Liver (tissue), 9 donors: ENCODE measurements around the gene ACTN4. TPM values are rescaled to one million over a fixed set of nuclear protein-coding genes. Genes with fewer than 3 reads are reported as not detected.

Experiments used
- DNase-seq: peaks from one replicate; pipeline ENCODE4 v3.0.0-alpha.2; 2017; ENCODE audit warnings: low spot score
- H3K27ac ChIP-seq, 2 donors: one replicate each; pipeline ENCODE4 v1.7.0; 2013; ENCODE audit warnings: inconsistent platforms in 2 of 2, low read length in 2 of 2, control low read depth in 1 of 2, low read depth in 1 of 2, mild to moderate bottlenecking in 1 of 2
- H3K27me3 ChIP-seq, 4 donors: one replicate each; pipeline versions ENCODE4 v1.6.1 to v1.7.0; 2013; ENCODE audit warnings: low read length in 3 of 4, inconsistent platforms in 1 of 4, mild to moderate bottlenecking in 1 of 4, moderate library complexity in 1 of 4; ENCODE audit not compliant: control insufficient read depth in 4 of 4, insufficient read depth in 4 of 4
- H3K36me3 ChIP-seq, 4 donors: one replicate each; pipeline versions ENCODE4 v1.6.1 to v1.7.0; 2013; ENCODE audit warnings: low read length in 3 of 4, mild to moderate bottlenecking in 3 of 4, low read depth in 1 of 4, moderate library complexity in 1 of 4; ENCODE audit not compliant: control insufficient read depth in 4 of 4, insufficient read depth in 3 of 4
- H3K4me1 ChIP-seq, 4 donors: one replicate each; pipeline versions ENCODE4 v1.6.1 to v1.7.0; 2013; ENCODE audit warnings: low read length in 3 of 4, mild to moderate bottlenecking in 3 of 4, moderate library complexity in 1 of 4; ENCODE audit not compliant: control insufficient read depth in 4 of 4, insufficient read depth in 4 of 4
- H3K4me3 ChIP-seq, 3 donors: one replicate each; pipeline versions ENCODE4 v1.6.1 to v1.7.0; 2013; ENCODE audit warnings: low read length in 3 of 3, control low read depth in 1 of 3, low read depth in 1 of 3, mild to moderate bottlenecking in 1 of 3
- H3K9ac ChIP-seq, 2 donors: one replicate each; pipeline ENCODE4 v1.7.0; 2013; ENCODE audit warnings: low read length in 2 of 2, mild to moderate bottlenecking in 2 of 2, moderate library complexity in 2 of 2, control low read depth in 1 of 2, low read depth in 1 of 2
- H3K9me3 ChIP-seq, 4 donors: one replicate each; pipeline versions ENCODE4 v1.6.1 to v1.7.0; 2013; ENCODE audit warnings: low read length in 3 of 4; ENCODE audit not compliant: control insufficient read depth in 4 of 4
- FOXA2 ChIP-seq: IDR thresholded peaks from 2 replicates; pipeline ENCODE4 v1.6.1; 2016; ENCODE audit warnings: antibody characterized with exemption
- GABPA ChIP-seq, 2 donors: IDR thresholded peaks in 1 of 2; conservative IDR thresholded peaks in 1 of 2; 2 replicates each; pipeline ENCODE4 v1.6.1; 2016; ENCODE audit warnings: antibody characterized with exemption in 2 of 2, mild to moderate bottlenecking in 1 of 2, moderate library complexity in 1 of 2
- NR2F2 ChIP-seq: IDR thresholded peaks from 2 replicates; pipeline ENCODE4 v1.6.1; 2016; ENCODE audit warnings: antibody characterized with exemption
- RAD21 ChIP-seq, 2 donors: IDR thresholded peaks; 2 replicates each; pipeline ENCODE4 v1.6.1; 2016; ENCODE audit warnings: antibody characterized with exemption in 2 of 2, mild to moderate bottlenecking in 2 of 2
- RXRA ChIP-seq, 2 donors: IDR thresholded peaks; 2 replicates each; pipeline ENCODE4 v1.6.1; 2017 to 2018; ENCODE audit warnings: antibody characterized with exemption in 2 of 2, mild to moderate bottlenecking in 1 of 2
- TAF1 ChIP-seq: conservative IDR thresholded peaks from 2 replicates; pipeline ENCODE4 v1.6.1; 2016; ENCODE audit warnings: antibody characterized with exemption, mild to moderate bottlenecking
- YY1 ChIP-seq: IDR thresholded peaks from 2 replicates; pipeline ENCODE4 v1.6.1; 2016; ENCODE audit warnings: antibody characterized with exemption, mild to moderate bottlenecking
- WGBS: extraction: QIAGEN DNeasy Blood & Tissue Kit; methylation state at CpG from one replicate; pipeline ENCODE4 v1.1.7; 2013; 5-methylcytosine and 5-hydroxymethylcytosine counted together
- polyA plus RNA-seq, 2 donors: library from polyadenylated mRNA; stranded (reverse) in 1 of 2; unstranded in 1 of 2; fragments of 200-250 nt in 1 of 2; fragments of >200 nt in 1 of 2; fragmentation: Nextera tagmentation in 1 of 2; extraction: Ambion mirVana in 1 of 2; gene quantifications; one replicate each; pipeline versions ENCODE4 v1.2.1 to v1.2.3, GENCODE V29; 2013 to 2015
- total RNA-seq, 2 donors: library from RNA; depleted of rRNA; stranded (reverse); fragments of >200 nt; gene quantifications; one replicate each; pipeline ENCODE4 v1.2.3, GENCODE V29; 2014
- TF ChIP-seq, protein P1 (sequence below): IDR thresholded peaks from 2 replicates; pipeline ENCODE4 v1.6.1; 2016; ENCODE audit warnings: antibody characterized with exemption
- TF ChIP-seq, protein P2 (sequence below): IDR thresholded peaks from 2 replicates; pipeline ENCODE4 v1.6.1; 2016; ENCODE audit warnings: antibody characterized with exemption, mild to moderate bottlenecking
- TF ChIP-seq, protein P3 (sequence below): fragments of 150-350 bp; IDR thresholded peaks from 2 replicates; pipeline ENCODE4 v1.5.1; 2017; ENCODE audit warnings: improper control_type of control experiment, low read depth, low read length; ENCODE audit not compliant: missing input control
- donor health status: healthy.
- donor health status: healthy.
- donor health status: healthy.
- donor health status: healthy.
- donor health status: healthy.

ACTN4 gene
- total and polyA plus RNA-seq, 4 donors = 35.4 to 164 (median 98.7) TPM

DNA sequence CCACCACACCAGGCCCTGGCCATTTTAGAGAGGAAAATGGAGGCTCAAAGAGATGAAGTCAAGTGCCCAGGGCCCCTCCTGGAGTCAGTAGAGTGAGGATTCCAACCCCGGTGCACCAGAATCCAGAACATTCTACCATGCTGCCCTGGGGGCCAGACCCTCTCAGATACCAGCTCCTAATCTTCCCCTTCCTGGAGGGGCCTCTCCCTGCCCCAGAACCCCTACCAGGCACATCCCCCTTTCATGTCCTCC lies 85.7 kb downstream of the ACTN4 start:
- no peak for DNase-seq
- peak overlapping the region; percentile 69 to 70 for H3K27ac ChIP-seq
- no peak overlapping the region for H3K9ac ChIP-seq
- TF ChIP-seq, protein P1, sequence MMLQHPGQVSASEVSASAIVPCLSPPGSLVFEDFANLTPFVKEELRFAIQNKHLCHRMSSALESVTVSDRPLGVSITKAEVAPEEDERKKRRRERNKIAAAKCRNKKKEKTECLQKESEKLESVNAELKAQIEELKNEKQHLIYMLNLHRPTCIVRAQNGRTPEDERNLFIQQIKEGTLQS = no peak
- TF ChIP-seq RAD21 (IDR thresholded peaks at IDR 0.05) (no peak), RXRA (IDR thresholded peaks at IDR 0.05) (no peak), GABPA (IDR thresholded peaks at IDR 0.05 in 1 of 2, conservative IDR thresholded peaks at IDR 0.05 in 1 of 2) (no peak), FOXA2 (no peak)
- no peak overlapping the region for H3K4me3 ChIP-seq
- H3K27me3 ChIP-seq = no peaks in the 10 kb centered on the region
- 97% methylated on average over 1 of the region's 1 CpG for WGBS
- H3K9me3 ChIP-seq = no peaks in the 10 kb centered on the region
- peaks cover 3 to 38% (median 18%) of the 10 kb centered on the region in 4 donors for H3K4me1 ChIP-seq
- H3K36me3 ChIP-seq = peaks cover 0 to 6% (median 5%) of the 10 kb centered on the region in 4 donors

DNA sequence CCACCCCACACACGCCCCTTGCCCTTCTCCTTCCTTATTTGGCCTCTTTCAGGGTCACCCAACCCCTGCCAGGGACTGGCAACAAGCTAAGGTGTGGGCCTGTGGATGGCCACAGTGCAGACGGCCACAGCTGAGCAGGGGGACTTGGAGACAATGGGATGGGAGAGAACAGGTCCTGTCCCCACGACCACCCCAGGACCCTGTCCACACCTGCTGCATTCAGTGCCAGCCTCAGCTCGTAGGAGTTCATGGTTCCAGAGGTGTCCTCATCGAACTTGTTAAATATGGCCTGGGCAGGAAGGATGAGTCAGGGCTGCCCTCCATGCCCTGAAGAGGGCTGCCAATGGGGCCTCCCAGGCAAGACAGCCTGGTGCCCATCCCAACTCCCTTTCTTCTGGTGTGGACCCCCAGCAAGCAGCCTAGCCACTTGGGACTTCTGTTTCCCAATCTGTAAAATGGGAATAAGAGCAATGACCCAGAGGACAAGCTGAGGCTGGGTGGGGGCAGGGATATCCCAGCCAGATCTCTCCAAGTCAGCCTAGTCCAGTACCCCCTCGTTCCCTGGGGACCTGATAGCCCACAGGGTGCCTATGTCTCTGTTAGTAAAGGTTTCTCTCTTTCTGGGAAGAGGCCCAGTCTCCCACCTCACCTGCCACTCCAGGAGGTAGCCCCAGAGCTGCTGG lies 86.2 kb downstream of the ACTN4 start:
- 77% methylated on average over 6 of the region's 6 CpGs for WGBS
- H3K36me3 ChIP-seq = peaks cover 0 to 6% (median 5%) of the 10 kb centered on the region in 4 donors
- no peak overlapping the region for H3K4me3 ChIP-seq
- H3K9me3 ChIP-seq = no peaks in the 10 kb centered on the region
- no peaks in the 10 kb centered on the region for H3K27me3 ChIP-seq
- H3K9ac ChIP-seq = no peak overlapping the region
- peaks cover 3 to 36% (median 18%) of the 10 kb centered on the region in 4 donors for H3K4me1 ChIP-seq
- TF ChIP-seq RXRA (IDR thresholded peaks at IDR 0.05) (peak; percentile 49 to 51), TAF1 (no peak)
- DNase-seq = no peak
- peak overlapping the region; percentile 69 to 70 for H3K27ac ChIP-seq

DNA sequence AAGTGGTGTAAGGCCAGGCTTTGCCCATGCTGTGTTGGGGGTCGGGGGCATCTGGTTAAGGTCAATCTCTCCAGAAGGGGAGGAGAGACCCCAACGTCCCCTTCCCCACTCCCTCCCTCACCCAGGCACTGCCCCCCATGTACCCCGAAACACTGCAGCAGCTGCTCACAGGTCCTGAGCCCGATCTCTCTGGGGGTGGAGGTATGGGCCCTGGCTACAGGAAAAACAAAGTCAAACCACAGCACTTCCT lies 86.7 kb downstream of the ACTN4 start:
- no peak for DNase-seq
- Histone ChIP-seq H3K27ac (peak overlapping the region; percentile 69 to 70), H3K9ac (no peak overlapping the region), H3K9me3 (no peaks in the 10 kb centered on the region), H3K4me1 (peaks cover 3 to 31% (median 17%) of the 10 kb centered on the region in 4 donors), H3K36me3 (peaks cover 0 to 6% (median 5%) of the 10 kb centered on the region in 4 donors), H3K27me3 (no peaks in the 10 kb centered on the region), H3K4me3 (no peak overlapping the region)
- WGBS = 64% methylated on average over 4 of the region's 4 CpGs
- TF ChIP-seq, protein P1 = no peak
- TF ChIP-seq NR2F2 (no peak), YY1 (no peak)
- TF ChIP-seq, protein P2, sequence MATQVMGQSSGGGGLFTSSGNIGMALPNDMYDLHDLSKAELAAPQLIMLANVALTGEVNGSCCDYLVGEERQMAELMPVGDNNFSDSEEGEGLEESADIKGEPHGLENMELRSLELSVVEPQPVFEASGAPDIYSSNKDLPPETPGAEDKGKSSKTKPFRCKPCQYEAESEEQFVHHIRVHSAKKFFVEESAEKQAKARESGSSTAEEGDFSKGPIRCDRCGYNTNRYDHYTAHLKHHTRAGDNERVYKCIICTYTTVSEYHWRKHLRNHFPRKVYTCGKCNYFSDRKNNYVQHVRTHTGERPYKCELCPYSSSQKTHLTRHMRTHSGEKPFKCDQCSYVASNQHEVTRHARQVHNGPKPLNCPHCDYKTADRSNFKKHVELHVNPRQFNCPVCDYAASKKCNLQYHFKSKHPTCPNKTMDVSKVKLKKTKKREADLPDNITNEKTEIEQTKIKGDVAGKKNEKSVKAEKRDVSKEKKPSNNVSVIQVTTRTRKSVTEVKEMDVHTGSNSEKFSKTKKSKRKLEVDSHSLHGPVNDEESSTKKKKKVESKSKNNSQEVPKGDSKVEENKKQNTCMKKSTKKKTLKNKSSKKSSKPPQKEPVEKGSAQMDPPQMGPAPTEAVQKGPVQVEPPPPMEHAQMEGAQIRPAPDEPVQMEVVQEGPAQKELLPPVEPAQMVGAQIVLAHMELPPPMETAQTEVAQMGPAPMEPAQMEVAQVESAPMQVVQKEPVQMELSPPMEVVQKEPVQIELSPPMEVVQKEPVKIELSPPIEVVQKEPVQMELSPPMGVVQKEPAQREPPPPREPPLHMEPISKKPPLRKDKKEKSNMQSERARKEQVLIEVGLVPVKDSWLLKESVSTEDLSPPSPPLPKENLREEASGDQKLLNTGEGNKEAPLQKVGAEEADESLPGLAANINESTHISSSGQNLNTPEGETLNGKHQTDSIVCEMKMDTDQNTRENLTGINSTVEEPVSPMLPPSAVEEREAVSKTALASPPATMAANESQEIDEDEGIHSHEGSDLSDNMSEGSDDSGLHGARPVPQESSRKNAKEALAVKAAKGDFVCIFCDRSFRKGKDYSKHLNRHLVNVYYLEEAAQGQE = no peak
- TF ChIP-seq, protein P3, sequence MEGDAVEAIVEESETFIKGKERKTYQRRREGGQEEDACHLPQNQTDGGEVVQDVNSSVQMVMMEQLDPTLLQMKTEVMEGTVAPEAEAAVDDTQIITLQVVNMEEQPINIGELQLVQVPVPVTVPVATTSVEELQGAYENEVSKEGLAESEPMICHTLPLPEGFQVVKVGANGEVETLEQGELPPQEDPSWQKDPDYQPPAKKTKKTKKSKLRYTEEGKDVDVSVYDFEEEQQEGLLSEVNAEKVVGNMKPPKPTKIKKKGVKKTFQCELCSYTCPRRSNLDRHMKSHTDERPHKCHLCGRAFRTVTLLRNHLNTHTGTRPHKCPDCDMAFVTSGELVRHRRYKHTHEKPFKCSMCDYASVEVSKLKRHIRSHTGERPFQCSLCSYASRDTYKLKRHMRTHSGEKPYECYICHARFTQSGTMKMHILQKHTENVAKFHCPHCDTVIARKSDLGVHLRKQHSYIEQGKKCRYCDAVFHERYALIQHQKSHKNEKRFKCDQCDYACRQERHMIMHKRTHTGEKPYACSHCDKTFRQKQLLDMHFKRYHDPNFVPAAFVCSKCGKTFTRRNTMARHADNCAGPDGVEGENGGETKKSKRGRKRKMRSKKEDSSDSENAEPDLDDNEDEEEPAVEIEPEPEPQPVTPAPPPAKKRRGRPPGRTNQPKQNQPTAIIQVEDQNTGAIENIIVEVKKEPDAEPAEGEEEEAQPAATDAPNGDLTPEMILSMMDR = no peak
